ENCODE measurements around the gene ABCC1.

GRCh38 chr16:16021988-16022682 is 72.7 kb downstream of the ABCC1 start:
- TF ChIP-seq CTCF (IDR thresholded peaks at IDR 0.05; ENCODE audit: poor library complexity) (no peak), EZH2phosphoT487 (IDR thresholded peaks at IDR 0.05; ENCODE audit: low read depth, severe bottlenecking, unreplicated experiment) (no peak)
